GM18499 (cell line): ENCODE data around the gene ZBTB4.
"Not testable (repeated sequence)": the region's sequence is repeated elsewhere in the genome, so short reads cannot be mapped to it uniquely, and the experiment has no call there.

Experiments used
- ATAC-seq: cut with Tn5 transposase; IDR thresholded peaks from one replicate; pipeline ENCODE4 v1.9.1; 2021; ENCODE audit warnings: moderate number of reproducible peaks; ENCODE audit not compliant: insufficient read depth, unreplicated experiment

Gene ZBTB4

GRCh38 chr17:7495906-7496434 lies 16.5 kb upstream of the ZBTB4 start:
- ATAC-seq, result no peak

GRCh38 chr17:7493941-7494340 lies 14.5 kb upstream of the ZBTB4 start:
- ATAC-seq, result no peak

- no peak for ATAC-seq
Observed at GRCh38 chr17:7491583-7491982, 12.2 kb upstream of the ZBTB4 start.

DNA sequence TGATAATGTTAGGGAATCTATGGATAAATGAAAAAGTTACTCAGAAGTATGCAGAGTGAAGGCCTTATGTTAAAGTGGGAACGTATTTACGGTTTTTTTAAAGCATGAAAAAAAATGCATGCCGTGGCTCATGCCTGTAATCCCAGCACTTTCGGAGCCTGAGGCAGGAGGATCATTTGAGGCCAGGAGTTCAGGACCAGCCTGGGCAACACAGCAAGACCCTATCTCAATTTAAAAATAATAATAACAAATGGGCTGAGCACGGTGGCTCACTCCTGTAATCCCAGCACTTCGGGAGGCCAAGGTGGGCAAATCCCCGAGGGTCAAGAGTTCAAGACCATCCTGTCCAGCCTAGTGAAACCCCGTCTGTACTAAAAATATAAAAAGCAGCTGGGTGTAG lies 10.7 kb upstream of the ZBTB4 start:
- ATAC-seq, result no peak

DNA sequence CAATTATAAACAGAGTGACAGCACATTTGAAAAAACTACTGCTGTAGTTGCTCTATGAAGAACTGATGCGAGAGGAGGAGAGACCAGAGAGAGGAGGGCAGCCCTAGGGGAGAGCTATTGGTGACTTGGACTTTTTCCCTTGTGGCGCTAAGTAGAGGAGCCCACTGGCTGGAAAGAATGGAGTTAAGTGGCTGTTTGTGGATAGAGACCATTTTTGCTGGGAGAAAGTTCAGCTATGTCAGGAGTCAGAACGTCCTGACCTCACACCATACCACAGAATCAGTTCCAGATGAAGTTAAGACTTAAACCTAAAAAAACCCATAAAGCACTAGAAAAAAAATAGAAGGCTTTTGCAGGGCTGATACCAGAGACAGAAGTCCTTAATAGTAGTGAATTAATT lies 6.8 kb upstream of the ZBTB4 start:
- ATAC-seq, result no peak

GRCh38 chr17:7484919-7485377 lies 5.5 kb upstream of the ZBTB4 start:
- ATAC-seq, result no peak

- peak; percentile 41 for ATAC-seq
Observed at GRCh38 chr17:7484067-7484918, 4.9 kb upstream of the ZBTB4 start, which contains the start of gene POLR2A. Gene POLR2A (plus strand): TSS chr17:7484366.

GRCh38 chr17:7483255-7484066 lies 4.0 kb upstream of the ZBTB4 start:
- ATAC-seq, result no peak

- not testable (repeated sequence) for ATAC-seq
Observed at GRCh38 chr17:7482742-7483088, 3.3 kb upstream of the ZBTB4 start.

DNA sequence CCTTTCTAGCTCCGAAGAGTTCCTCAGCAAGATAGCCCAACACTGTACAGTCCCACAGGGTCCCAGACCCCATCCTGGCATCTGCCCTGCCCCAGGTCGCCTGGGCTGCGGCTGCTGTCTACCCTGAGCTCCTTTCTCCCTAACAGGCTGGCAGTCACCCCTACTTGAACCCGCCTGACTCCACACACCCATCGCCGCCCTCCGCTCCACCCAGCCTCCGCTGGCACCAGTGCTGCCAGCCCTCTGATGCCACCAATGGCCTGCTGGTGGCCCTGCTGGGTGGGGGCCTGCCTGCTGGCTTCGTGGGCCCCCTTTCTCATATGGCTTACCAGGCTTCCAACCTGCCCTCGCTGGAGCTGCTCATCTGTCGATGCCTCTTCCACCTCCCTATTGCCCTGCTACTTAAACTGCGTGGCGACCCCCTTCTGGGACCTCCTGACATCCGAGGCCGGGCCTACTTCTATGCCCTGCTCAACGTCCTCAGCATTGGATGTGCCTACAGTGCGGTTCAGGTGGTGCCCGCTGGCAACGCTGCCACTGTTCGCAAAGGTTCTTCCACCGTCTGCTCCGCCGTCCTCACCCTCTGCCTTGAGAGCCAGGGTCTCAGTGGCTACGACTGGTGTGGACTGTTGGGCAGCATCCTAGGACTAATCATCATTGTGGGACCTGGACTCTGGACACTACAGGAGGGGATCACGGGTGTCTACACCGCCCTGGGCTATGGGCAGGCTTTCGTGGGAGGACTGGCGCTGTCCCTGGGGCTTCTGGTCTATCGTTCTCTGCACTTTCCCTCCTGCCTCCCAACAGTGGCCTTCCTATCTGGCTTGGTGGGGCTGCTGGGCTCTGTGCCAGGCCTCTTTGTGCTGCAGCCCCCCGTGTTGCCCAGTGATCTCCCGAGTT lies 2.7 kb upstream of the ZBTB4 start:
- not testable (repeated sequence) for ATAC-seq

DNA sequence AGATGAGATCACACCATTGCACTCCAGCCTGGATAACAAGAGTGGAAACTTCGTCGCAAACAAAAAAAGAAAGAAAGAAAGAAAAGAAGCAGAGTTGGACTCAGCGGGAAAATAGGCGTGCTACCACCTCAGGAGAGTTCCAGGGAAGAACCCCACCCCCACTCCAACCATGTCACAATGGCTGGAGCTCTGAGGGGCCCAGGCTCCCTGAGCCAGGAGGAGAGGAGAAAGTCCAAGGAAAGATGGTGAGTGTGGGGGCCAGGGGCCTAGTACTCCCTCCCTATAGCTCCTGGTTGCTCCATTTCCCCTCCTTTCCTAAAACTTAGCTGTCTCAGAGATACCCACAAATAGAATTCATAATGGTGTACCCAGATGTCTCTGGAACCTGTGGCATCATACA lies 1.8 kb upstream of the ZBTB4 start, which contains the start of gene SLC35G6:
Gene SLC35G6, plus strand, starts transcription at position 172 of the 400 bp plus-strand sequence. Its CDS starts 71 bp downstream, at position 243.
- not testable (repeated sequence) for ATAC-seq

DNA sequence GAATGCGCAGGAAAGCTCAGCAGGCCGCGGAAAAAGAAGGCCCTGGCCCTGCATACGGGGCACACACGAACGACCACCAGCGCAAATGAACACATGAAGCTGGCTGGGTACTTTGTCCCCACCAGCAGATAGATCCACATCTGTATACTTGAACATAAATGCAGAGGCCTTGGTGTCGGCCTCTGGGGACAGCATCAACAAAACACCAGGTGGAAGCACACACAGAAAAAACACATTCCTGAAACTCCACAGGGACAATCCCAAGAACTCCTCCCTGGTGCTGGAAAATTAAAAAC lies 606 bp upstream of the ZBTB4 start:
- ATAC-seq, result no peak

GRCh38 chr17:7478276-7479212 lies 887 bp downstream of the ZBTB4 start:
- no peak for ATAC-seq

DNA sequence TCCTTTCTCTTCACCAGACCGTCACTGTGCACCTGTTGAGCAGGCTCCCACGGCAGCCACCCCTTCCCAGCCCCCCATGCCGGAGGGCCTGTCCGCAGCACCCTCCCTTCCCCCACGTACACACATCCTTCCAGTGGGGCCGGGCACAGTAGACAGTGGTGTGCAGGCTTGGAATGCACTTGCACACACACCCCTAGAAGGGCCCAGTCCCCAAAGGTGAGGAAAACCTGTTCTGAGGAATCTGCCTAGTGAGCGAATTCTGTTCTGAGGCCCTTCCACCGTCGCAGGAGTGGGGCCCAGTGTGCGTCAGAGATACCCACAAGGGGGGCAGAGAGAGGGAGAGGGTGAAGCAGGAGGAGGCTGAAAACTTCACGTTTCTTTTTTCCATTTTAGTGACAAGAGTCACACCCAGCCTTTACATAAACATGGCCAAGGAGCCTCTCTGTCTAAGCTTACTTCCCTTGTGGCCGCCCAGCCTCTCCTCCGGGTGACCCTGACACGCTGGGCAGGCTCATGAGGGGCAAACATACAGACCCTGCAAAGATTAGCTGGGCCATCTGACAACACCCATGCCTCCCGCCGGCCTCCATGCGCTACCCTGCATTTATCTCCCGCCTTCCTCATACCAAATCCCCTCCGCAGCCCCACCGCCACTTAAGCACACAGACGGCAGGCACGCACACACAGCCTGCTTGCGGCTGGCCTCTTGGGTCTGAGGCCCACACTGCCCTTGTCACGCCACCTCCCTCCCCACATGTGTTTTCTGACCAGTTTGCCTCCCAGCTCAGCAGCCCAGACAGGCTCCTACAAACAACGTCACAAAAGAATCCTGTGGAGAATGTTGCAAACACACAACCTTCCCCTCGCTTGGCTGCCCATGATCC lies 1.8 kb downstream of the ZBTB4 start:
- ATAC-seq, result no peak

GRCh38 chr17:7476951-7477350 lies 2.5 kb downstream of the ZBTB4 start:
- ATAC-seq, result no peak

- ATAC-seq, result no peak
Observed at GRCh38 chr17:7476494-7476893, 2.9 kb downstream of the ZBTB4 start.

DNA sequence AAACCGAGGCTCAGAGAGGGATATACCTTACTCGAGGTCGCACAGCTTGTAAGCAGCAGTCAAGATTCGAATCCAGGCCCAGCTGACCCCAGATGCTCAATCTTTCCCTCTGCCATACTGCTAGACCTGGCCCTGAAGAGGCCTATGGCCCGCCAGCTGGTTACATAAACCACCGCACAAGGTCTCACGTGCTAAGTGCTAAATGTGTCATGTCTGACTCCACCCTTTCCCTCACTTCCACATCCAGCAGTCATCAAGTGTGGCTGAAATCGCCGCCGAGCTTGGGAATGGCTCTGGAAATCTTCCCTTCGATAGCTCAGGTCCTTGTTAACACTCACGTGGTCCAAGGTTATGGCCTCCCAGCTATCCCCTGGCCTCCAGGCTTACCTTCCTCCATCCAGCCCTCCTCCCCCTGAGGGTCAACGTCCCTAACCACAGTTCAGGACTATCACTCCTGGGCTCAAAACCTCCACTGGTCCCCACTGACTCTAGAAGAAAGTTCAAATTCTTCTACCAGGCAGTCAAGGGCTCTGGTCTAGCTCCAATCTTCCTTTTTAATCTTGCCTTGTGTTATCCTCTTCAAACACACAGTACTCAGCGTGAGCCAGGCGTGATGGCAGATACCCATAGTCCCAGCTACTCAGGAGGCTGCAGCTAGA lies 3.5 kb downstream of the ZBTB4 start:
- ATAC-seq, result no peak

- not testable (repeated sequence) for ATAC-seq
Observed at GRCh38 chr17:7474767-7475166, 4.7 kb downstream of the ZBTB4 start.
